Measurements from ENCODE around the gene FREM1. TPM values are rescaled to one million over a fixed set of nuclear protein-coding genes. Genes with fewer than 3 reads are reported as not detected.
A peak's percentile ranks its signal among the peaks of the same experiment; 100 is the strongest.
"Not testable (repeated sequence)": the region's sequence is repeated elsewhere in the genome, so short reads cannot be mapped to it uniquely, and the experiment has no call there.

Gene FREM1
- total RNA-seq, 2 donors from 2014 or later: 0.43 to 2.3 TPM

GRCh38 chr9:14923701-14924100, 13.5 kb upstream of the FREM1 start:
- intact Hi-C loops (cut with DNase I, micrococcal nuclease): no loop called here
- DNase-seq (no peak), ATAC-seq (no peak)

- peak; percentile 45 for ATAC-seq
- DNase-seq; intact Hi-C loops (cut with DNase I, micrococcal nuclease): not testable (repeated sequence)
These were observed 10.6 kb upstream of the FREM1 start for GRCh38 chr9:14920805-14921204.

GRCh38 chr9:14913366-14913765, 3.1 kb upstream of the FREM1 start:
- no peak for ATAC-seq
- DNase-seq: no peak
- intact Hi-C loops (cut with DNase I, micrococcal nuclease): no loop called here

GRCh38 chr9:14912859-14913258, 2.6 kb upstream of the FREM1 start:
- DNase-seq (no peak), ATAC-seq (peak; percentile 79)
- intact Hi-C loops (cut with DNase I, micrococcal nuclease): no loop called here

GRCh38 chr9:14911046-14911445, 818 bp upstream of the FREM1 start:
- ATAC-seq (no peak), DNase-seq (no peak)
- intact Hi-C loops (cut with DNase I, micrococcal nuclease): no loop called here

- DNase-seq (no peak), ATAC-seq (peak; percentile 3)
- intact Hi-C loops (cut with DNase I, micrococcal nuclease): no loop called here
These were observed 647 bp downstream of the FREM1 start for GRCh38 chr9:14909601-14909960.

GRCh38 chr9:14909181-14909580, 1.0 kb downstream of the FREM1 start:
- no peak for DNase-seq
- ATAC-seq: no peak
- intact Hi-C loops (cut with DNase I, micrococcal nuclease): no loop called here

GRCh38 chr9:14908295-14909180, 1.7 kb downstream of the FREM1 start:
- intact Hi-C loops (cut with DNase I, micrococcal nuclease): no loop called here
- DNase-seq (no peak), ATAC-seq (no peak)

- ATAC-seq: no peak
- no peak for DNase-seq
- intact Hi-C loops (cut with DNase I, micrococcal nuclease): no loop called here
These were observed 2.5 kb downstream of the FREM1 start for GRCh38 chr9:14907696-14908095.

GRCh38 chr9:14907360-14907685, 2.9 kb downstream of the FREM1 start:
- DNase-seq (no peak), ATAC-seq (no peak)
- intact Hi-C loops (cut with DNase I, micrococcal nuclease): no loop called here

GRCh38 chr9:14906644-14907359, 3.4 kb downstream of the FREM1 start:
- DNase-seq (no peak), ATAC-seq (peak; percentile 78)
- intact Hi-C loops (cut with DNase I, micrococcal nuclease): no loop called here

GRCh38 chr9:14906000-14906399, 4.2 kb downstream of the FREM1 start:
- DNase-seq: no peak
- ATAC-seq: no peak
- intact Hi-C loops (cut with DNase I, micrococcal nuclease): no loop called here

- DNase-seq (no peak), ATAC-seq (no peak)
- intact Hi-C loops (cut with DNase I, micrococcal nuclease): no loop called here
These were observed 7.2 kb downstream of the FREM1 start for GRCh38 chr9:14903040-14903439.

- DNase-seq (no peak), ATAC-seq (no peak)
- intact Hi-C loops (cut with DNase I, micrococcal nuclease): no loop called here
These were observed 7.7 kb downstream of the FREM1 start for GRCh38 chr9:14902561-14902960.

- DNase-seq (no peak), ATAC-seq (no peak)
- intact Hi-C loops (cut with DNase I, micrococcal nuclease): no loop called here
These were observed 10.4 kb downstream of the FREM1 start for GRCh38 chr9:14899815-14900193.

- no peak for DNase-seq
- ATAC-seq: no peak
- intact Hi-C loops (cut with DNase I, micrococcal nuclease): no loop called here
These were observed 11.0 kb downstream of the FREM1 start for GRCh38 chr9:14899042-14899814.

- intact Hi-C loops (cut with DNase I, micrococcal nuclease): no loop called here
- DNase-seq: no peak
- no peak for ATAC-seq
These were observed 14.4 kb downstream of the FREM1 start for GRCh38 chr9:14895806-14896205.

- intact Hi-C loops (cut with DNase I, micrococcal nuclease): no loop called here
- ATAC-seq (no peak), DNase-seq (no peak)
These were observed 16.9 kb downstream of the FREM1 start for GRCh38 chr9:14893280-14893679.

- no peak for DNase-seq
- no peak for ATAC-seq
- intact Hi-C loops (cut with DNase I, micrococcal nuclease): no loop called here
These were observed 18.9 kb downstream of the FREM1 start for GRCh38 chr9:14891332-14891731.

- DNase-seq: no peak
- intact Hi-C loops (cut with DNase I, micrococcal nuclease): no loop called here
- ATAC-seq: no peak
These were observed 20.8 kb downstream of the FREM1 start for GRCh38 chr9:14889451-14889850.

Measured in left colon (tissue), 2 donors.